PC-9 (cell line): ENCODE measurements around the gene ULK2. TPM values are rescaled to one million over a fixed set of nuclear protein-coding genes. Genes with fewer than 3 reads are reported as not detected.

Source experiments
- BruUV-seq: library from RNA; stranded (reverse); fragments of 400-500 nt; replicated peaks from 2 replicates; lab custom pipeline; 2021; lab: Mats Ljungman, UMichigan
- CTCF ChIA-PET: fragments of 300-600 bp; sonication (Branson Sonifier 250); formaldehyde crosslinking; loops from one replicate; lab custom pipeline; 2022; ENCODE audit warnings: antibody characterized with exemption; lab: Charles Lee
- POLR2A ChIA-PET: fragments of 300-600 bp; sonication (Branson Sonifier 250); formaldehyde crosslinking; loops from one replicate; lab custom pipeline; 2022; ENCODE audit warnings: antibody characterized with exemption; ENCODE audit not compliant: unreplicated experiment; lab: Charles Lee
- DNase-seq, 2 experiments: peaks; one replicate each; pipeline versions ENCODE4 v3.0.0 to v3.0.0-alpha.2; 2015 to 2022; ENCODE audit warnings: mixed read lengths in 1 of 2
- H2AFZ ChIP-seq: fragments of 200-600 bp; sonication (generic); 2 replicates; pipeline ENCODE4 v1.8.1; 2017; ENCODE audit warnings: antibody characterized with exemption
- H3F3A ChIP-seq: fragments of 200-600 bp; sonication (generic); 2 replicates; pipeline ENCODE4 v1.8.1; 2017; ENCODE audit warnings: antibody characterized with exemption, mild to moderate bottlenecking, low read depth; ENCODE audit not compliant: insufficient read depth
- H3K27ac ChIP-seq: fragments of 200-600 bp; sonication (generic); 2 replicates; pipeline ENCODE4 v1.6.1; 2016; ENCODE audit warnings: mixed run types
- H3K27me3 ChIP-seq: fragments of 200-600 bp; sonication (generic); 2 replicates; pipeline ENCODE4 v1.6.1; 2016; ENCODE audit warnings: low read depth, mixed run types; ENCODE audit not compliant: insufficient read depth
- H3K36me3 ChIP-seq: fragments of 200-600 bp; sonication (generic); 2 replicates; pipeline ENCODE4 v1.6.1; 2016; ENCODE audit warnings: low read depth, mixed run types
- H3K4me1 ChIP-seq: fragments of 200-600 bp; sonication (generic); replicated peaks from 2 replicates; pipeline ENCODE4 v1.6.1; 2016; ENCODE audit warnings: mixed run types; ENCODE audit not compliant: insufficient read depth
- H3K4me2 ChIP-seq: fragments of 200-600 bp; sonication (generic); 2 replicates; pipeline ENCODE4 v1.6.1; 2017; ENCODE audit warnings: mixed run types
- H3K4me3 ChIP-seq: fragments of 200-600 bp; sonication (generic); 2 replicates; pipeline ENCODE4 v1.6.1; 2016; ENCODE audit warnings: mixed run types
- H3K79me2 ChIP-seq: fragments of 200-600 bp; sonication (generic); 2 replicates; pipeline ENCODE4 v1.6.1; 2017; ENCODE audit warnings: low read depth, mixed run types
- H3K9me2 ChIP-seq: fragments of 200-600 bp; sonication (generic); 2 replicates; pipeline ENCODE4 v1.8.1; 2017; ENCODE audit warnings: mild to moderate bottlenecking; ENCODE audit not compliant: insufficient read depth
- H3K9me3 ChIP-seq: fragments of 200-600 bp; sonication (generic); 2 replicates; pipeline ENCODE4 v1.8.1; 2016; ENCODE audit warnings: low read depth; ENCODE audit not compliant: insufficient read depth
- H4K20me1 ChIP-seq: fragments of 200-600 bp; sonication (generic); 2 replicates; pipeline ENCODE4 v1.8.1; 2017; ENCODE audit not compliant: insufficient read depth
- EZH2 ChIP-seq: fragments of 200-600 bp; sonication (generic); IDR thresholded peaks from 2 replicates; pipeline ENCODE4 v1.8.0; 2017; ENCODE audit warnings: antibody characterized with exemption, low read depth
- intact Hi-C: fragments of 100-400 bp; cut with micrococcal nuclease; formaldehyde crosslinking; loops from one replicate; pipeline ENCODE4 v1.10.0; 2022; ENCODE audit not compliant: unreplicated experiment
- total RNA-seq: library from RNA; stranded (reverse); gene quantifications from 2 replicates; pipeline ENCODE4 v1.2.3, GENCODE V29; 2021
- TF ChIP-seq, protein P1 (sequence below): fragments of 200-600 bp; sonication (generic); conservative IDR thresholded peaks from 2 replicates; pipeline ENCODE4 v1.6.1; 2017; ENCODE audit warnings: mixed run types, antibody characterized with exemption, mild to moderate bottlenecking, moderate library complexity

ULK2 gene
- total RNA-seq, 1 experiment from 2014 or later = 8.7 TPM

DNA sequence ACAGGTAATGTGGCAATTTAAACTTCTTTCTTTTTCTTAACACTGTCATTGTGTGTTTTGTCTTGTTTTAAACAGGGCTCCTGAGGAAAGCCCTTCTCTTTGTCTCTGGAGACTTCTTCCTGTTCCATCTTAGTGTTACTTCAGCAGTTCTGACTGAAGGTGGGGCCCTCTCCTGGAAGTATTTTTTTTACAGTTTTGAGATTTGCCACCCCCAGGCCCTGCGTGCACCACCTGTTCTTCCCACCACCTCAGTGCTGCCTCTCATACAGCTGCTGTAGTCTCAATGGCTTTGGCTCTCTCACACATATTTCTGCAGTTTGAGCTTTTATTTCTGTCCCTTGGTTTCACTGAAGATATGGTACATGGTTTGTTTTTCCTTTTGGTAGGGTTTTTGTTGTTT lies 67.2 kb downstream of the ULK2 start:
- H3K4me2 ChIP-seq = no peak overlapping the region
- H3K27me3 ChIP-seq = no peaks in the 10 kb centered on the region
- H3K9me2 ChIP-seq = no peaks in the 10 kb centered on the region
- TF ChIP-seq, protein P1, sequence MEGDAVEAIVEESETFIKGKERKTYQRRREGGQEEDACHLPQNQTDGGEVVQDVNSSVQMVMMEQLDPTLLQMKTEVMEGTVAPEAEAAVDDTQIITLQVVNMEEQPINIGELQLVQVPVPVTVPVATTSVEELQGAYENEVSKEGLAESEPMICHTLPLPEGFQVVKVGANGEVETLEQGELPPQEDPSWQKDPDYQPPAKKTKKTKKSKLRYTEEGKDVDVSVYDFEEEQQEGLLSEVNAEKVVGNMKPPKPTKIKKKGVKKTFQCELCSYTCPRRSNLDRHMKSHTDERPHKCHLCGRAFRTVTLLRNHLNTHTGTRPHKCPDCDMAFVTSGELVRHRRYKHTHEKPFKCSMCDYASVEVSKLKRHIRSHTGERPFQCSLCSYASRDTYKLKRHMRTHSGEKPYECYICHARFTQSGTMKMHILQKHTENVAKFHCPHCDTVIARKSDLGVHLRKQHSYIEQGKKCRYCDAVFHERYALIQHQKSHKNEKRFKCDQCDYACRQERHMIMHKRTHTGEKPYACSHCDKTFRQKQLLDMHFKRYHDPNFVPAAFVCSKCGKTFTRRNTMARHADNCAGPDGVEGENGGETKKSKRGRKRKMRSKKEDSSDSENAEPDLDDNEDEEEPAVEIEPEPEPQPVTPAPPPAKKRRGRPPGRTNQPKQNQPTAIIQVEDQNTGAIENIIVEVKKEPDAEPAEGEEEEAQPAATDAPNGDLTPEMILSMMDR = no peak
- no peak for TF ChIP-seq EZH2
- no peaks in the 10 kb centered on the region for H3K4me1 ChIP-seq
- no peak overlapping the region for H3K27ac ChIP-seq
- no TSS peak for BruUV-seq
- DNase-seq = no peak
- ChIA-PET POLR2A (no interaction called here), CTCF (no interaction called here)
- no peaks in the 10 kb centered on the region for H3K36me3 ChIP-seq
- H2AFZ ChIP-seq = no peak overlapping the region
- no peaks in the 10 kb centered on the region for H3K79me2 ChIP-seq
- H3F3A ChIP-seq = no peaks in the 10 kb centered on the region
- H4K20me1 ChIP-seq = no peaks in the 10 kb centered on the region
- intact Hi-C loops = no loop called here
- peaks cover 7% of the 10 kb centered on the region; the same call in 1 of the 2 replicates for H3K9me3 ChIP-seq
- no peak overlapping the region for H3K4me3 ChIP-seq

GRCh38 chr17:19799796-19800195 lies 67.9 kb downstream of the ULK2 start:
- no peaks in the 10 kb centered on the region for H3K36me3 ChIP-seq
- no TSS peak for BruUV-seq
- no peak overlapping the region for H3K27ac ChIP-seq
- H3K9me2 ChIP-seq = no peaks in the 10 kb centered on the region
- no peaks in the 10 kb centered on the region for H3F3A ChIP-seq
- no peak overlapping the region for H3K4me3 ChIP-seq
- H2AFZ ChIP-seq = no peak overlapping the region
- no peak overlapping the region for H3K4me2 ChIP-seq
- CTCF ChIA-PET = no interaction called here
- H3K27me3 ChIP-seq = no peaks in the 10 kb centered on the region
- TF ChIP-seq EZH2 = no peak
- TF ChIP-seq, protein P1 = no peak
- DNase-seq = no peak
- H4K20me1 ChIP-seq = no peaks in the 10 kb centered on the region
- intact Hi-C loops = no loop called here
- peaks cover 7% of the 10 kb centered on the region; the same call in 1 of the 2 replicates for H3K9me3 ChIP-seq
- H3K4me1 ChIP-seq = no peaks in the 10 kb centered on the region
- POLR2A ChIA-PET = no interaction called here
- no peaks in the 10 kb centered on the region for H3K79me2 ChIP-seq

GRCh38 chr17:19796457-19796856 lies 71.3 kb downstream of the ULK2 start:
- no peak overlapping the region for H3K4me2 ChIP-seq
- intact Hi-C loops = no loop called here
- H3K4me1 ChIP-seq = no peaks in the 10 kb centered on the region
- H3K9me3 ChIP-seq = peaks cover 7% of the 10 kb centered on the region; the same call in 1 of the 2 replicates
- H3F3A ChIP-seq = no peaks in the 10 kb centered on the region
- H3K79me2 ChIP-seq = no peaks in the 10 kb centered on the region
- TF ChIP-seq, protein P1 = no peak
- no peak for TF ChIP-seq EZH2
- POLR2A ChIA-PET = no interaction called here
- BruUV-seq = no TSS peak
- DNase-seq = no peak
- H4K20me1 ChIP-seq = no peaks in the 10 kb centered on the region
- H3K27ac ChIP-seq = no peak overlapping the region
- H3K9me2 ChIP-seq = no peaks in the 10 kb centered on the region
- H3K27me3 ChIP-seq = no peaks in the 10 kb centered on the region
- no peak overlapping the region for H3K4me3 ChIP-seq
- H2AFZ ChIP-seq = no peak overlapping the region
- no peaks in the 10 kb centered on the region for H3K36me3 ChIP-seq
- CTCF ChIA-PET = no interaction called here
